Calu3 (cell line): Measurements from ENCODE around the gene ZNF775. TPM values are rescaled to one million over a fixed set of nuclear protein-coding genes. Genes with fewer than 3 reads are reported as not detected.

ENCODE experiments used
- BruUV-seq: library from RNA; stranded (reverse); fragments of 400-500 nt; replicated peaks from 2 replicates; lab custom pipeline; 2021; lab: Mats Ljungman, UMichigan
- CTCF ChIA-PET: fragments of 300-600 bp; sonication (Branson Sonifier 250); formaldehyde crosslinking; loops from one replicate; lab custom pipeline; 2022; ENCODE audit warnings: antibody characterized with exemption; lab: Charles Lee
- DNase-seq: peaks from one replicate; pipeline ENCODE4 v3.0.0; 2022
- H3K27ac Mint-ChIP-seq: one replicate; pipeline ENCODE4 v1.8.0; 2022; ENCODE audit warnings: mixed read lengths; ENCODE audit not compliant: unreplicated experiment
- H3K27me3 Mint-ChIP-seq: one replicate; pipeline ENCODE4 v1.8.0; 2022; ENCODE audit warnings: mixed read lengths; ENCODE audit not compliant: unreplicated experiment
- H3K36me3 Mint-ChIP-seq: one replicate; pipeline ENCODE4 v1.8.0; 2022; ENCODE audit warnings: mild to moderate bottlenecking, moderate library complexity, mixed read lengths; ENCODE audit not compliant: insufficient read depth, unreplicated experiment
- H3K4me1 Mint-ChIP-seq: one replicate; pipeline ENCODE4 v1.8.0; 2022; ENCODE audit warnings: mild to moderate bottlenecking, low read depth, mixed read lengths; ENCODE audit not compliant: unreplicated experiment
- H3K4me3 Mint-ChIP-seq: one replicate; pipeline ENCODE4 v1.8.0; 2022; ENCODE audit warnings: mild to moderate bottlenecking, low read depth, moderate library complexity, mixed read lengths; ENCODE audit not compliant: unreplicated experiment
- H3K9me3 Mint-ChIP-seq: one replicate; pipeline ENCODE4 v1.8.0; 2022; ENCODE audit warnings: low read depth, mixed read lengths; ENCODE audit not compliant: unreplicated experiment
- CTCF ChIP-seq: fragments of 200-600 bp; IDR thresholded peaks from one replicate; pipeline ENCODE4 v1.8.0; 2022; ENCODE audit warnings: antibody characterized with exemption; ENCODE audit not compliant: unreplicated experiment
- intact Hi-C: fragments of 100-400 bp; cut with micrococcal nuclease; formaldehyde crosslinking; loops from one replicate; pipeline ENCODE4 v1.10.0; 2022; ENCODE audit not compliant: unreplicated experiment
- total RNA-seq: library from RNA; stranded (reverse); gene quantifications from 2 replicates; pipeline ENCODE4 v1.2.3, GENCODE V29; 2022

Gene ZNF775
- total RNA-seq, 1 experiment from 2014 or later: 5.8 TPM

GRCh38 chr7:150361807-150362621, 17.1 kb upstream of the ZNF775 start:
- CTCF ChIA-PET: no interaction called here
- Mint-ChIP-seq H3K9me3 (peaks cover 3% of the 10 kb centered on the region), H3K27ac (no peak overlapping the region), H3K4me3 (no peak overlapping the region), H3K36me3 (peaks cover 11% of the 10 kb centered on the region), H3K4me1 (peaks cover 26% of the 10 kb centered on the region), H3K27me3 (no peaks in the 10 kb centered on the region)
- TF ChIP-seq CTCF: no peak
- no peak for DNase-seq
- intact Hi-C loops: no loop called here
- BruUV-seq: no TSS peak

GRCh38 chr7:150363370-150363769, 15.8 kb upstream of the ZNF775 start:
- Mint-ChIP-seq H3K9me3 (peaks cover 3% of the 10 kb centered on the region), H3K27me3 (no peaks in the 10 kb centered on the region), H3K36me3 (peaks cover 17% of the 10 kb centered on the region), H3K4me1 (peaks cover 26% of the 10 kb centered on the region), H3K4me3 (no peak overlapping the region), H3K27ac (no peak overlapping the region)
- BruUV-seq: no TSS peak
- no peak for TF ChIP-seq CTCF
- DNase-seq: no peak
- intact Hi-C loops: no loop called here
- CTCF ChIA-PET: interaction anchor here (0.6 kb wide), 1 partner anchor 46 kb away, joined by 7 read pairs; no protein-coding TSS in a partner anchor

- H3K36me3 Mint-ChIP-seq: peaks cover 22% of the 10 kb centered on the region
- H3K4me1 Mint-ChIP-seq: peaks cover 26% of the 10 kb centered on the region
- no peak for DNase-seq
- no peak overlapping the region for H3K4me3 Mint-ChIP-seq
- intact Hi-C loops: no loop called here
- no peaks in the 10 kb centered on the region for H3K27me3 Mint-ChIP-seq
- CTCF ChIA-PET: no interaction called here
- no peak for TF ChIP-seq CTCF
- BruUV-seq: no TSS peak
- H3K9me3 Mint-ChIP-seq: peaks cover 3% of the 10 kb centered on the region
- H3K27ac Mint-ChIP-seq: no peak overlapping the region
Measured at GRCh38 chr7:150363872-150364271, 15.3 kb upstream of the ZNF775 start.

- peak overlapping the region; percentile 89 for H3K27ac Mint-ChIP-seq
- no peak for DNase-seq
- peaks cover 14% of the 10 kb centered on the region for H3K4me1 Mint-ChIP-seq
- CTCF ChIA-PET: interaction anchor here (0.6 kb wide), 1 partner anchor 664 kb away, joined by 3 read pairs; no protein-coding TSS in a partner anchor
- H3K27me3 Mint-ChIP-seq: no peaks in the 10 kb centered on the region
- no peak overlapping the region for H3K4me3 Mint-ChIP-seq
- no peak for TF ChIP-seq CTCF
- peaks cover 32% of the 10 kb centered on the region for H3K36me3 Mint-ChIP-seq
- intact Hi-C loops: no loop called here
- no TSS peak for BruUV-seq
- peaks cover under 1% of the 10 kb centered on the region for H3K9me3 Mint-ChIP-seq
Measured at GRCh38 chr7:150365194-150365593, 13.9 kb upstream of the ZNF775 start.
